Stimulated activated naive B cell treated with anti-CD40 and anti-IgM and Interleukin-4, amounts not matched to agents 10 μg/mL and 1 μg/mL and 100 μg/mL, for 72 hours (primary cell): ENCODE results near the gene XDH.

Experiments
- ATAC-seq, 2 donors: fragments of 150-1000 bp; cut with Tn5 transposase; replicated peaks; 2 replicates each; pipeline ENCODE4 v1.10.0; 2021; ENCODE audit warnings: moderate library complexity in 1 of 2
- DNase-seq: peaks from one replicate; pipeline ENCODE4 v3.0.0; 2021
- H3K27ac Mint-ChIP-seq: one replicate; pipeline ENCODE4 v1.8.0; 2022; ENCODE audit warnings: mild to moderate bottlenecking, mixed read lengths
- H3K27me3 Mint-ChIP-seq, 2 donors: one replicate each; pipeline ENCODE4 v1.8.0; 2022; ENCODE audit warnings: mixed read lengths in 2 of 2
- H3K36me3 Mint-ChIP-seq, 2 donors: one replicate each; pipeline ENCODE4 v1.8.0; 2022; ENCODE audit warnings: mixed read lengths in 2 of 2, mild to moderate bottlenecking in 1 of 2
- H3K4me1 Mint-ChIP-seq, 2 donors: one replicate each; pipeline ENCODE4 v1.8.0; 2022; ENCODE audit warnings: mixed read lengths in 2 of 2, mild to moderate bottlenecking in 1 of 2
- H3K4me3 Mint-ChIP-seq, 2 donors: one replicate each; pipeline ENCODE4 v1.8.0; 2022; ENCODE audit warnings: mild to moderate bottlenecking in 2 of 2, mixed read lengths in 2 of 2, moderate library complexity in 1 of 2
- H3K9me3 Mint-ChIP-seq, 2 donors: one replicate each; pipeline ENCODE4 v1.8.0; 2022; ENCODE audit warnings: mixed read lengths in 2 of 2, mild to moderate bottlenecking in 1 of 2

Gene XDH

DNA sequence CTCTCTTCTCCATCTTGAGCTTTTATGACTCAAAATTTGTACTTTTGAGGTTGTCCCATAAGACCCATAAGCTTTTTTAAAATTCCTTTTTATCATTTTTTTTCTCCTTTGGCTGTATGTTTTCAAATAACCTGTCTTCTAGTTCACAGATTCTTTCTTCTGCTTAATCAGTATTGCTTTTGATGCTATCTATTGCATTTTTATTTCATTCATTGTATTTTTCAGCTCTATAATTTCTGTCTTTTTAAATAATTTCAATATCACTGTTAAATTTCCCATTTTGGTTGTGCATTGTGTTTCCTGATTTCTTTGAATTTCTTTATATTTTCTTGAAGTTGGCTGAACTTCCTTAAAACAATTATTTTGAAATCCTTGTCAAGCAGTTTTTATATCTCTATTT, 4.8 kb upstream of the XDH start:
- no peak overlapping the region for H3K4me3 Mint-ChIP-seq
- peaks cover 0 to under 1% of the 10 kb centered on the region in 2 donors for H3K4me1 Mint-ChIP-seq
- no peak for DNase-seq
- peaks cover 10 to 17% of the 10 kb centered on the region in 2 donors for H3K27me3 Mint-ChIP-seq
- ATAC-seq: no peak
- no peak overlapping the region for H3K27ac Mint-ChIP-seq
- H3K9me3 Mint-ChIP-seq: peaks cover 14 to 20% of the 10 kb centered on the region in 2 donors
- no peaks in the 10 kb centered on the region for H3K36me3 Mint-ChIP-seq

DNA sequence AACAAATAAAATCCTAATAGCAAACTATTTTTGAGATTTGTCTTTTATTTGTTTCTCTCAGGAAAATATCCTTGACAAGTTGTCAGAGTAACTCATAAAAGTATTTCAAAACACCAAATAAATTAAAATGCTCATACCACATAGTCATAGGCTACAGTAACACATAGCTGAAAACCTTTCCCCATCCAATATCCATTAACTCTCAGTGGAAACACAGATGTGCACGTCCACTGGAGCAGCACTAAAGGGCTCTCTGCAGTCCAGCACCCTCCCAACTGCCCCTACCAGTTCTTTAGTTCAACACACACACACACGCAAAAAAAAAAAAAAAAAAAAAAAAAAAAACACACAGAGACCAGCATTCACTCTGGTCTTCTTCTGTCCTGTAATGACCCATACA, 879 bp upstream of the XDH start:
- no peaks in the 10 kb centered on the region for H3K36me3 Mint-ChIP-seq
- no peak overlapping the region for H3K4me3 Mint-ChIP-seq
- ATAC-seq: no peak
- H3K27me3 Mint-ChIP-seq: peaks cover 5 to 7% of the 10 kb centered on the region in 2 donors
- peaks cover 11 to 20% of the 10 kb centered on the region in 2 donors for H3K9me3 Mint-ChIP-seq
- no peak overlapping the region for H3K27ac Mint-ChIP-seq
- no peak for DNase-seq
- H3K4me1 Mint-ChIP-seq: peaks cover 0 to 4% of the 10 kb centered on the region in 2 donors

DNA sequence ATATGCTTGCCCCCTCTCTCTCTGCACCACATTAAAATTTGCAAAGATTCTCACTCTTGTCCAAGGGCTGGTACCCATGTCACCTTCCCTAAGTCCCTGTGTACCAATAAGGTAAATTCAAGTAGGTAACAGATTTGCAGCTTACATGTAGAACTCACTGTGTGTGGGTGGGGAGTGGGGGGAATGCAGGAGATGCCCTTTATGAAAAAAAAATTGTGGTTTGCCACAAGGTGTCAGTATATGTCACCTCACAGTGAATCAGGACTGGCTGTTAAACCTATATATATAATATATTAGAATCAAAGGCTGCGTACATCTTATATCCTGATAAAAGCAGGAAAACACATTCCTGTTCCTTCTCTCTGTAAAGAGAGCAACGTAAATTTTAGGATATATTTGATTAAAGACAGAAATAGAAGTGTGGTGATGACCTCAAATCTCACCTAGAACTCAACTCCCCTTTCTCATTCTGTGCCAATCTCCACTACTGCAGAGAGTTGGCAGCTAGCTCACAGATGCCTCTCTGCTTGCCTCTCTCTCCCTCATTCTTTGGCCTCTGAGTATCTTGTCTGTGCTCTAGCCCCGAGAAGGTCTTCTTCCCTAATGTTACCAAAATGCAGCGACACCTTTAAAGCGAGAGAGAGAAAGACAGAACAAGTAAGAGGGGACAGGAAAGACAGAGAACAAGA, 536 bp downstream of the XDH start:
- no peak for DNase-seq
- H3K4me1 Mint-ChIP-seq: peaks cover 0 to 4% of the 10 kb centered on the region in 2 donors

DNA sequence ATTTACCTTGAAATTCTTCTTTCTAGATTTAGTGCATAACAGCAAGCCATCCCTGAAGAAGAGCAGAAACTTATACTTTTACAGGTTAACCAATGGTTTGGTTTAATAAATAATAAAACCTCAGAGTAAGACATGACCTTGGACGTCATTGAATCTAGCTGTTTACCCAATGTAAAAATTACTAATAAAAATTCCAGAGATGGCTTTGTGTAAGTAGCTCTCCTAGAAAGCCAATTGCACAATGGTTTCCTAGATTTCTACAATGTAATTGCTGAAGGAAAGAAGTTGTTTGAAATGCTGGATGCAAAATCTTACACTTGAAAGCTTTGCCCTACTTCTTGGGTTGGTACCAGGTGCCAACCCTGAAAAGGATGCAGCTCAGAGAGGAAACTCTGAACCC, 1.5 kb downstream of the XDH start:
- no peak for DNase-seq

More for the DNA sequence above, 536 bp downstream of the XDH start:
- H3K27me3 Mint-ChIP-seq: peaks cover 5 to 15% of the 10 kb centered on the region in 2 donors
- peaks cover 2 to 12% of the 10 kb centered on the region in 2 donors for H3K9me3 Mint-ChIP-seq
- H3K36me3 Mint-ChIP-seq: no peaks in the 10 kb centered on the region
- ATAC-seq: peak; percentile 52 to 56
- H3K4me3 Mint-ChIP-seq: no peak overlapping the region
- no peak overlapping the region for H3K27ac Mint-ChIP-seq

DNA sequence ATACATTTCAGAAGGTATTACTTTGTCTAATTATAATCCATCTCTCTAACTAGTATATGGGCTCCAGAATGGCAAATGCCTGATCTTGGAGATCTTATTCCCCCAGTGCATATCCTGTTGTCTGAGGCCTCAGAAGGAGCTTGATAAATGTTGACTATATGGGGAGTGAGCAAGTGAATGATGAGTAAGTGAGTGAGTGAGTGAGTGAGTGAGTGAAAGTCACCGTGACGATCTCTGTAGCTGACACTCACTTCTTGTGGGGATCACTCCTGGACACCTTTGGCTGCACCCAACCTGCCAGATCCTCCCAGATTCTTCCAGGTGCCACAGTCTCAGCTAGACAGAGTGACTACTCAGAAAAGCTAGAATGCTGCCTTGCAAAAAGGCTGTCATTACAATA, 2.8 kb downstream of the XDH start:
- no peak for ATAC-seq
- H3K36me3 Mint-ChIP-seq: no peaks in the 10 kb centered on the region
- H3K27me3 Mint-ChIP-seq: peaks cover 8 to 28% of the 10 kb centered on the region in 2 donors
- no peak for DNase-seq
- no peak overlapping the region for H3K27ac Mint-ChIP-seq
- H3K9me3 Mint-ChIP-seq: no peaks in the 10 kb centered on the region
- H3K4me3 Mint-ChIP-seq: no peak overlapping the region
- H3K4me1 Mint-ChIP-seq: peaks cover 0 to 4% of the 10 kb centered on the region in 2 donors

More for the DNA sequence above, 1.5 kb downstream of the XDH start:
- peaks cover 0 to 4% of the 10 kb centered on the region in 2 donors for H3K4me1 Mint-ChIP-seq
- no peak overlapping the region for H3K4me3 Mint-ChIP-seq
- no peak overlapping the region for H3K27ac Mint-ChIP-seq
- no peak for ATAC-seq
- peaks cover 0 to 2% of the 10 kb centered on the region in 2 donors for H3K9me3 Mint-ChIP-seq
- H3K36me3 Mint-ChIP-seq: no peaks in the 10 kb centered on the region
- peaks cover 7 to 24% of the 10 kb centered on the region in 2 donors for H3K27me3 Mint-ChIP-seq

DNA sequence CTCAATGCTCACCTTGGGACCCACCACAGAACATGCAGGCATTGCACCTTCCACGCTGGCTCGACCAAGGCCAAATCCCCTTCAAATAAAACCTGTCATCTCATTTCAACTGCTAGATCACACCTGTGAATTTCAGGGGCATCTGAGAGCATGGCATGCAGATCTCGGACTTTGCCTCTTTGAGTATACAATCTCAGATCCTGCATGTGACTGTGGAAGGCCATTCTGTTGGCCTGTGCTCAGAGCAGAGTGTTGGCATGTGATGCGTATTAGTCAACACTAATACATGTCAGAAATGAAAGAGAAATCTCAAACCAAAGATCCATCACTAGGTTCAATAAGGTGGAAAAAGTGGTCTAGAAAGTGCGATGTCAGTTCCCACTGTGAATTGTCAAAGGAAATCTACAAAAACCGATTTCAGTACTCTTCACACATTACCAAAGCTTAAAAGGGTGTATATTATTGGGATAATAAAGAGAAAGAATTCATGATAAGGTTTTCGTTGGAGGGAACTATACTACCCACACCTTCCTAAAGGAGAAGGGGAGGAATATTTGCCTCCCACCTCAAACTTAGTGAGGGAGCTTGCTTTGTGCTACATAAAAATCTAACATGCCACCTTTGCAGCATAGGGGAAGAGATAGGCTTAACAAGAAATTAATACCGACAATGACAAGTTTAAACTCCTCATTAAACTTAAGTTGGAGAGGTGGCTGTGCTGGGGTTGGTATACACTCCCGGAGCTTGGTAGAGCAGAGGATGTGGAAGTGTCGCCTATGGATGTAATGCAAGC, 7.8 kb downstream of the XDH start:
- Mint-ChIP-seq H3K27me3 (peaks cover 3 to 21% of the 10 kb centered on the region in 2 donors), H3K4me3 (no peak overlapping the region)
- ATAC-seq: no peak

DNA sequence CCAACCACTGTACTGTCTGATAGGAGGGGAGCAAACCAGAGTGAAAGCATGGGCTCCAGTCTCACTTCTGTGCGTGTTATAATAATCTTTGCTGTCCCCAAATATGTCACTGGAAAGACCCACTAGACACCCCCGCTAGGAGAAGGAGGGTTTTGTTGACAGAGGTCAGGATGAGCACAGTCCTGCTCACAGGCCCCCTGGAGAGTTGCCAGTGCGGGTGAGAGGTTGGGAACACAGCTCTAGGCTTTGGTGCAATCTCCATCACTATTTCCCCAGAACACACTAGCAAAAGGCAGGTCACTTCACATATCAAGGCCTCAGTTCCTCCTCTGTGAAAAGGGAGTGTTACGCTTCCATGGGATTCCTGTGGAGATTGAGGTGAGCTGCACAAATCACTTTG, 9.7 kb downstream of the XDH start:
- Mint-ChIP-seq H3K36me3 (no peaks in the 10 kb centered on the region), H3K9me3 (peaks cover 0 to 2% of the 10 kb centered on the region in 2 donors), H3K4me1 (peaks cover 0 to 1% of the 10 kb centered on the region in 2 donors), H3K4me3 (no peak overlapping the region), H3K27ac (no peak overlapping the region), H3K27me3 (peaks cover 7 to 19% of the 10 kb centered on the region in 2 donors)
- no peak for ATAC-seq
- no peak for DNase-seq

More for the DNA sequence above, 7.8 kb downstream of the XDH start:
- no peaks in the 10 kb centered on the region for H3K36me3 Mint-ChIP-seq
- DNase-seq: no peak
- no peaks in the 10 kb centered on the region for H3K9me3 Mint-ChIP-seq
- no peak overlapping the region for H3K27ac Mint-ChIP-seq
- H3K4me1 Mint-ChIP-seq: no peaks in the 10 kb centered on the region

DNA sequence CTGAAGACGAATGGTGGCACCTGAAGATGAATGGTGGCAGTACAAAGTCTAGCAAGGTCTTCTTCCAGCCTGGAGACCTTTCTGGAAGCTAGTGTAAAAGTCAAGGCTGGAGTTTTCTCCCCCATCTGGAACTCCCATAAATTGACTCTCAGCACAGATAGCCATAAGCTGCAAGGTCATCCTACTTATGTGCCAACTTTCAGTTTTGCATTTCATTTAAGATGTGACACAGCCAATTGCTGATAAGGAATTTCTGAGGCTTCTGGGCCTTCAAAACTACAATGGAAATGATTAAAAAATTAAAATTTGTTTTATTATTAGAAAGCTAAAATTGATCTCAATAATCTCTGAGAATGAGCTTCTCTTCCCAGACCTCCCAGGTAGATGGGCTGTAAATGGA, 10.2 kb downstream of the XDH start:
- no peak for ATAC-seq
- Mint-ChIP-seq H3K36me3 (no peaks in the 10 kb centered on the region), H3K27ac (no peak overlapping the region), H3K4me3 (no peak overlapping the region), H3K9me3 (peaks cover 1 to 4% of the 10 kb centered on the region in 2 donors), H3K27me3 (peaks cover 7 to 14% of the 10 kb centered on the region in 2 donors), H3K4me1 (peaks cover 0 to 1% of the 10 kb centered on the region in 2 donors)
- DNase-seq: no peak

DNA sequence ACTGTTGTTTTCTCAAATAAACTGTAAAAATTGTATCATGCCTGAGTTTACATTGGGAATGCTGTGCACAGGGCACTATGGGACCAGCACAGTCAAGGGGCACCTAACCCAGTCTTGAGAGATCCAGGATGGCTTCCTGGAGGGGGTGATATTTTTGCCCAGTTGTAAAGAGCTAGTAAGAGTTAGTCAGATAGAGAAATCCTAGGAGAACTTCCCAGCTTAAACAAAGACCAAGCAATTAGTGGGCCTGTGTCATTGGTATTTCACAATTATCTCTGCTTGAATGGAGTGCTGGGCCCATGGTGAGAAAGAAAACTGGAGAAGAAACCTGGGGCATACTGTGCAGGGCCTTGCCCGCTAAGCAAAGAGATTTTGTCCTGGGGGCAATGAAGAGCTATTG, 12.2 kb downstream of the XDH start:
- H3K4me3 Mint-ChIP-seq: no peak overlapping the region
- no peak for DNase-seq
- H3K27me3 Mint-ChIP-seq: peaks cover 0 to 3% of the 10 kb centered on the region in 2 donors
- peaks cover 4 to 8% of the 10 kb centered on the region in 2 donors for H3K9me3 Mint-ChIP-seq
- no peak for ATAC-seq
- no peaks in the 10 kb centered on the region for H3K36me3 Mint-ChIP-seq
- H3K4me1 Mint-ChIP-seq: peaks cover 0 to 1% of the 10 kb centered on the region in 2 donors
- no peak overlapping the region for H3K27ac Mint-ChIP-seq

DNA sequence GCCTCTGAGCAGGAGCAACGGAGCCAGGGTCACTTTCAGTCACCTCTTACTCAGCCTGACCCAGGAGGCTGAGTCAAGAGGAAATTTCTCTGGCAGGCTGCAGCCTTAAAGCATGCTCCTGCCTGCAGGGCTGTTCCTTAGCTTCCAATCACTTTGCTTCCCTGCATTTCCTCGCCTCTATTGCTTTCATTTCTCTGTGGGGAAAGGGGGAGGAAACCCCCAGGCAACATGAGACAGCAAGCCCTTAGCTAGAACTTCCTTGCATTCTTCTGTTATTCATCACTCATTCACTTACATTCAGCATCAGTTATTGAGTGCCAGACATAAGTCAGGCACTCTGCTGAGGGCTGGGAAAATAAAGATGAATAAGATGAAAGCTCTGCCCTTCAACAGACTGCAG, 13.0 kb downstream of the XDH start:
- DNase-seq: no peak
- Mint-ChIP-seq H3K4me3 (no peak overlapping the region), H3K27ac (no peak overlapping the region), H3K4me1 (peaks cover 0 to 1% of the 10 kb centered on the region in 2 donors), H3K9me3 (peaks cover 4 to 8% of the 10 kb centered on the region in 2 donors), H3K36me3 (no peaks in the 10 kb centered on the region), H3K27me3 (peaks cover 0 to 3% of the 10 kb centered on the region in 2 donors)
- ATAC-seq: no peak

DNA sequence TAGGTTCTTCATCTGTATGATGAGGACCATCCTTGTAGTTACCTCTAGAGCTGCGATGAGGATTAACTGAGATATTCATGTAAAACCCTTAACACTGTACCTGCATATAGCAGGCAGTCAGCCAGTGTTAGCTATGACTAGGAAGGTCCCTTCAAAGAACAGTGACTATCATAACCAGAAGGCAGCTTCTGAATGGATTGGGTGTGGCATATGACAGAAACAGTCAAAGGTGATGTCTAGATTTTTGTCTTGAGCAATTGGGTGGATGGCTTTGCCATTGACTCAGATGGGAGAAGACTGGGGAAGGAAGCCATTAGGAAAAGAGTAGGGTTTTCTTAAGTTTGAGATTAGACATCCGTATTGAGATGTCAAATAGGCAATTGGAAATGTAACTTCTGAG, 15.7 kb downstream of the XDH start:
- Mint-ChIP-seq H3K4me1 (peaks cover 0 to 1% of the 10 kb centered on the region in 2 donors), H3K27ac (no peak overlapping the region), H3K9me3 (peaks cover 4 to 8% of the 10 kb centered on the region in 2 donors), H3K4me3 (no peak overlapping the region), H3K27me3 (peaks cover 12 to 17% of the 10 kb centered on the region in 2 donors), H3K36me3 (no peaks in the 10 kb centered on the region)
- ATAC-seq: no peak
- DNase-seq: no peak

DNA sequence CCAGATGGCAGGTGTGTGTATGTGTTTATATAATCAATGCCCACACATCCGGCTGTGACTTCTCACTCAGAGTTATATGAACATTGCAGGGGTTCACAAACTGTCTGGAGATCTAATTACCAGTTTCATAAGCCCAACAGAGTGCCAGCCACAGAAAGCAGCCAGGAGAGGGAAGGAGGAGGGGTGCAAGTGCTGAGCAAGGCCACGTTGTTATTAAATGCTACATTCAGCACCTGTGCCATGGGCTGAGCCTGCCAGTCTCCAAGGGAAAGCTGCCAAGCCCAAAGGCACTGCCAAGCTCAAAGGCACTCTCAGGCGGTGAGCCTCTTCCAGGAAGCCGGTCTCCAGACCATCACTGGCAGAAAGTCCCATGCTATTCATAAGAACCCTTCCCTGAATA, 17.4 kb downstream of the XDH start:
- no peak overlapping the region for H3K27ac Mint-ChIP-seq
- DNase-seq (no peak), ATAC-seq (no peak)
- no peak overlapping the region for H3K4me3 Mint-ChIP-seq
- H3K4me1 Mint-ChIP-seq: peaks cover 0 to 1% of the 10 kb centered on the region in 2 donors
- peaks cover 12 to 17% of the 10 kb centered on the region in 2 donors for H3K27me3 Mint-ChIP-seq
- peaks cover 6 to 8% of the 10 kb centered on the region in 2 donors for H3K9me3 Mint-ChIP-seq
- no peaks in the 10 kb centered on the region for H3K36me3 Mint-ChIP-seq

DNA sequence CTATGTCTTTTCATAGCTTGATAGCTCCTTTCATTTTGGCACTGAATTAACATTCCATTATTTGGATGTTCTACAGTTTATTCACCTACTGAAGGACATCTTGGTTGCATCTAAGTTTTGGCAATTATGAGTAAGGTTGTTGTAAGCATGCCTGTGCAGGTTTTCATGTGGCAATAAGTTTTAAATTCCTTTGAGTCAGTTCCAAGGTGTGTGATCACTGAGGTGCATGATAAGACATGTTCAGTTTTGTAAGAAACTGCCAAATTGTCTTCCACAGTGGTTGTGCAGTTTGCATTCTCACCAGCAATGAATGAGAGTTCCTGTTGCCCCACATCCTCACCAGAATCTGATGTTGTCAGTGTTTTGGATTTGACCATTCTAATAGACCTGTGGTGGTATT, 24.2 kb downstream of the XDH start:
- Mint-ChIP-seq H3K9me3 (peaks cover 0 to 2% of the 10 kb centered on the region in 2 donors), H3K27me3 (peaks cover 17 to 26% of the 10 kb centered on the region in 2 donors), H3K4me3 (no peak overlapping the region), H3K4me1 (no peaks in the 10 kb centered on the region), H3K27ac (no peak overlapping the region), H3K36me3 (no peaks in the 10 kb centered on the region)
- no peak for DNase-seq
- ATAC-seq: no peak

DNA sequence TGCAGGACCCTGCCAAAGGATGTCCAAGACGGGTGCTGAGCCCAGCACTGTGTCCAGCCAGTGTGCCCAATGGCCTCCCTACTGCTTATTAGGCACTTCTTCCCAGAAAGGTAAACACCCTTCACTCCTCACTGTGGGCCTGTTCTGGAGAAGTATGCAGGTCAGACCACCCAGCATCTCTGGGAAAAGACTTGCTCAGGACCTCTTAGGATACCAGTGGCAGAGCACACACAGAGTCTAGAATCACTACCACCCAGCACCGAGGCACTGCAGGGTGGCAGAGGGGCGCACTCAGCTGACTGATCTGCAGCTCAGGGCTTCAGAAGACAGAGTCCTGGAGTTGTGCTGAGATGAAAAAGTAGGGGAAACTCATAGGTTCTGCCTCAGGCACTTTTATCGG, 25.8 kb downstream of the XDH start:
- H3K4me1 Mint-ChIP-seq: no peaks in the 10 kb centered on the region
- peaks cover 0 to 2% of the 10 kb centered on the region in 2 donors for H3K9me3 Mint-ChIP-seq
- DNase-seq (no peak), ATAC-seq (no peak)
- no peak overlapping the region for H3K27ac Mint-ChIP-seq
- no peaks in the 10 kb centered on the region for H3K36me3 Mint-ChIP-seq
- H3K27me3 Mint-ChIP-seq: peaks cover 8 to 15% of the 10 kb centered on the region in 2 donors
- no peak overlapping the region for H3K4me3 Mint-ChIP-seq

DNA sequence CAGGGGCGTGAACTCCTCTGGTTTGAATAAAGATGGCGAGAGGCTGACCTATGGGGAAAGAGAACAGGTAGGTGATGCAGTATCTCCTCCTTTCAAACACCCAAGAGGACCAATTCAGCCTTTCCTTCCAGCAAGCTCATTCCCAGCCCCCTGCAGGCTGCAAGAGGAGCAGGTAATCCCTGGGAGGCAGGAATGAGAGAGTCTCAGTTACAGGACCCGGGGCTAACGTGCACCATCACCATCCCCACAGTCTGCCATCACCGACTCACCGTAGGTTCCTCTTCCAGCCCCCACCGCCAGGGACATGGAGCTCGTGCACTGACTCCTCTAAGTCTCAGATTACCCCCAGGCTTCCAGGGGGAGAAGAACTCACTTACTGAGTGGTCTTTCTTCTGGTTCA, 26.7 kb downstream of the XDH start:
- H3K27ac Mint-ChIP-seq: no peak overlapping the region
- no peak overlapping the region for H3K4me3 Mint-ChIP-seq
- DNase-seq (no peak), ATAC-seq (no peak)
- no peaks in the 10 kb centered on the region for H3K36me3 Mint-ChIP-seq
- H3K27me3 Mint-ChIP-seq: peaks cover 8 to 15% of the 10 kb centered on the region in 2 donors
- H3K4me1 Mint-ChIP-seq: no peaks in the 10 kb centered on the region
- H3K9me3 Mint-ChIP-seq: no peaks in the 10 kb centered on the region
